Stimulated activated CD8-positive, alpha-beta memory T cell treated with anti-CD3 and anti-CD28 coated beads, Interleukin-7, amount 100 ng/mL, for 48 hours (primary cell): Measurements from ENCODE around the gene ME2.
"Not testable (repeated sequence)": the region's sequence is repeated elsewhere in the genome, so short reads cannot be mapped to it uniquely, and the experiment has no call there.

ENCODE experiments used
- DNase-seq, 2 donors: peaks; one replicate each; pipeline ENCODE4 v3.0.0-alpha.2; 2020; ENCODE audit warnings: low read depth in 1 of 2; ENCODE audit errors: extremely low read depth in 1 of 2

Gene ME2

GRCh38 chr18:50969448-50969847, 90.5 kb downstream of the ME2 start:
- DNase-seq = no peak

GRCh38 chr18:50970006-50970405, 91.1 kb downstream of the ME2 start:
- no peak for DNase-seq

- DNase-seq = not testable (repeated sequence)
Observed at GRCh38 chr18:50972404-50972803, 93.5 kb downstream of the ME2 start.

- DNase-seq = peak in 1 of 2 donors; percentile 8
Observed at GRCh38 chr18:50973367-50974126, 94.6 kb downstream of the ME2 start.

- DNase-seq = no peak
Observed at GRCh38 chr18:50977037-50977760, 98.3 kb downstream of the ME2 start.

- DNase-seq = no peak
Observed at GRCh38 chr18:50981381-50981780, 102.5 kb downstream of the ME2 start.

GRCh38 chr18:50982086-50982801, 103.3 kb downstream of the ME2 start:
- DNase-seq = no peak

- DNase-seq = no peak
Observed at GRCh38 chr18:50982802-50983179, 103.9 kb downstream of the ME2 start.

GRCh38 chr18:50986360-50987087, 107.6 kb downstream of the ME2 start:
- DNase-seq = no peak

- no peak for DNase-seq
Observed at GRCh38 chr18:50987261-50987660, 108.3 kb downstream of the ME2 start.

- no peak for DNase-seq
Observed at GRCh38 chr18:50989711-50990110, 110.8 kb downstream of the ME2 start.

- no peak for DNase-seq
Observed at GRCh38 chr18:50992351-50992762, 113.4 kb downstream of the ME2 start.

- no peak for DNase-seq
Observed at GRCh38 chr18:50994031-50994430, 115.1 kb downstream of the ME2 start.

- not testable (repeated sequence) for DNase-seq
Observed at GRCh38 chr18:51003174-51003573, 124.3 kb downstream of the ME2 start.
